Cardiac muscle cell (in vitro differentiated cells and primary cell): ENCODE data around the gene PELI2. TPM values are rescaled to one million over a fixed set of nuclear protein-coding genes. Genes with fewer than 3 reads are reported as not detected.
A peak's percentile ranks its signal among the peaks of the same experiment; 100 is the strongest.

Source experiments
- DNase-seq, 2 donors: peaks; one replicate each; pipeline versions ENCODE4 v3.0.0 to v3.0.0-alpha.2; 2010 to 2017; ENCODE audit warnings: low read depth in 1 of 2, low spot score in 1 of 2
- H3K27ac ChIP-seq: fragments of 200-600 bp; sonication (generic); 2 replicates; pipeline ENCODE4 v1.5.1; 2016
- H3K27me3 ChIP-seq: fragments of 200-600 bp; sonication (generic); 2 replicates; pipeline ENCODE4 v1.6.0; 2016; ENCODE audit warnings: control low read depth
- H3K36me3 ChIP-seq: fragments of 200-600 bp; sonication (generic); 2 replicates; pipeline ENCODE4 v1.5.1; 2016; ENCODE audit warnings: control low read depth
- H3K4me1 ChIP-seq: fragments of 200-600 bp; sonication (generic); 2 replicates; pipeline ENCODE4 v1.8.1; 2017; ENCODE audit warnings: low read depth, mild to moderate bottlenecking, mixed run types
- H3K4me3 ChIP-seq: fragments of 200-600 bp; sonication (generic); 2 replicates; pipeline ENCODE4 v1.5.1; 2016; ENCODE audit warnings: mild to moderate bottlenecking
- H3K9me3 ChIP-seq: fragments of 200-600 bp; sonication (generic); 2 replicates; pipeline ENCODE4 v1.5.1; 2017; ENCODE audit warnings: low read depth, mild to moderate bottlenecking, control low read depth
- polyA plus RNA-seq: library from polyadenylated mRNA; unstranded; fragments of >200 nt; fragmentation: Nextera tagmentation; extraction: Ambion mirVana; gene quantifications from 2 replicates; pipeline ENCODE4 v1.2.1, GENCODE V29; 2016
- total RNA-seq: library from RNA; depleted of rRNA; stranded (reverse); fragments of >200 nt; gene quantifications from 2 replicates; pipeline ENCODE4 v1.2.3, GENCODE V29; 2016
- TF ChIP-seq, protein P1 (sequence below): IDR thresholded peaks from 2 replicates; pipeline ENCODE4 v1.5.1; 2012; ENCODE audit warnings: low read depth, mild to moderate bottlenecking, low read length

PELI2 gene
- total and polyA plus RNA-seq, 2 experiments from 2014 or later, result 1.7 to 4.9 TPM

- TF ChIP-seq, protein P1, sequence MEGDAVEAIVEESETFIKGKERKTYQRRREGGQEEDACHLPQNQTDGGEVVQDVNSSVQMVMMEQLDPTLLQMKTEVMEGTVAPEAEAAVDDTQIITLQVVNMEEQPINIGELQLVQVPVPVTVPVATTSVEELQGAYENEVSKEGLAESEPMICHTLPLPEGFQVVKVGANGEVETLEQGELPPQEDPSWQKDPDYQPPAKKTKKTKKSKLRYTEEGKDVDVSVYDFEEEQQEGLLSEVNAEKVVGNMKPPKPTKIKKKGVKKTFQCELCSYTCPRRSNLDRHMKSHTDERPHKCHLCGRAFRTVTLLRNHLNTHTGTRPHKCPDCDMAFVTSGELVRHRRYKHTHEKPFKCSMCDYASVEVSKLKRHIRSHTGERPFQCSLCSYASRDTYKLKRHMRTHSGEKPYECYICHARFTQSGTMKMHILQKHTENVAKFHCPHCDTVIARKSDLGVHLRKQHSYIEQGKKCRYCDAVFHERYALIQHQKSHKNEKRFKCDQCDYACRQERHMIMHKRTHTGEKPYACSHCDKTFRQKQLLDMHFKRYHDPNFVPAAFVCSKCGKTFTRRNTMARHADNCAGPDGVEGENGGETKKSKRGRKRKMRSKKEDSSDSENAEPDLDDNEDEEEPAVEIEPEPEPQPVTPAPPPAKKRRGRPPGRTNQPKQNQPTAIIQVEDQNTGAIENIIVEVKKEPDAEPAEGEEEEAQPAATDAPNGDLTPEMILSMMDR, result no peak
- peak in 1 of 2 donors; percentile 82 for DNase-seq
- no peaks in the 10 kb centered on the region for H3K36me3 ChIP-seq
- H3K9me3 ChIP-seq, result no peaks in the 10 kb centered on the region
- H3K4me3 ChIP-seq, result no peak overlapping the region
- H3K27ac ChIP-seq, result no peak overlapping the region
- H3K4me1 ChIP-seq, result no peaks in the 10 kb centered on the region
- H3K27me3 ChIP-seq, result no peaks in the 10 kb centered on the region
Observed at GRCh38 chr14:56172571-56172971, 54.4 kb downstream of the PELI2 start.

- H3K9me3 ChIP-seq, result no peaks in the 10 kb centered on the region
- no peaks in the 10 kb centered on the region for H3K27me3 ChIP-seq
- H3K4me1 ChIP-seq, result no peaks in the 10 kb centered on the region
- no peaks in the 10 kb centered on the region for H3K36me3 ChIP-seq
- TF ChIP-seq, protein P1, result no peak
- no peak overlapping the region for H3K4me3 ChIP-seq
- no peak for DNase-seq
- H3K27ac ChIP-seq, result no peak overlapping the region
Observed at GRCh38 chr14:56173365-56173922, 55.2 kb downstream of the PELI2 start.

DNA sequence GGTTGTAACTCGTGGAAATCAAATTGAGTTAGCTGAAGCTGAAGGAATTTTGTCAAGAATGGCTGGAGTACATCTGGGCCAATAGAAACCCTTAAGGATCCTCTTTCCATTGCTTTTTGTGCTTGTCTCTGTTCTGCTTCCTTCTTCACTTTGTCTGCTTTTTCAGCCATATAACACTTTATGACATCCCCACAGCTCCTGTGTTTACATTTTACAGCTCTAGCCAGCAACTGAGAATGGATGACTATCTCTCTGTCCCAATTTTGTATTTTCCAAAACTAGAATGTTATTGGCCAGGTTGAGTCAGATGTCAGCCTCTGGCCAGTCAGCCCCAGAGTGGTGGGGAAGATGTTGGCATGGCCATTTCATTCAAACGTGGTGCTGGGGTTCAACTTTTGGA is 57.6 kb downstream of the PELI2 start:
- Histone ChIP-seq H3K4me3 (no peak overlapping the region), H3K4me1 (no peaks in the 10 kb centered on the region), H3K27me3 (no peaks in the 10 kb centered on the region), H3K27ac (no peak overlapping the region), H3K36me3 (no peaks in the 10 kb centered on the region), H3K9me3 (no peaks in the 10 kb centered on the region)
- DNase-seq, result no peak
- TF ChIP-seq, protein P1, result no peak

GRCh38 chr14:56176530-56176929 is 58.3 kb downstream of the PELI2 start:
- Histone ChIP-seq H3K36me3 (no peaks in the 10 kb centered on the region), H3K9me3 (no peaks in the 10 kb centered on the region), H3K4me3 (no peak overlapping the region), H3K4me1 (no peaks in the 10 kb centered on the region), H3K27ac (no peak overlapping the region), H3K27me3 (no peaks in the 10 kb centered on the region)
- TF ChIP-seq, protein P1, result no peak
- DNase-seq, result no peak

GRCh38 chr14:56177036-56177435 is 58.8 kb downstream of the PELI2 start:
- TF ChIP-seq, protein P1, result no peak
- Histone ChIP-seq H3K36me3 (no peaks in the 10 kb centered on the region), H3K27ac (no peak overlapping the region), H3K9me3 (no peaks in the 10 kb centered on the region), H3K4me1 (no peaks in the 10 kb centered on the region), H3K4me3 (no peak overlapping the region), H3K27me3 (no peaks in the 10 kb centered on the region)
- no peak for DNase-seq
